ENCODE results near the gene SLC9A9.

DNA sequence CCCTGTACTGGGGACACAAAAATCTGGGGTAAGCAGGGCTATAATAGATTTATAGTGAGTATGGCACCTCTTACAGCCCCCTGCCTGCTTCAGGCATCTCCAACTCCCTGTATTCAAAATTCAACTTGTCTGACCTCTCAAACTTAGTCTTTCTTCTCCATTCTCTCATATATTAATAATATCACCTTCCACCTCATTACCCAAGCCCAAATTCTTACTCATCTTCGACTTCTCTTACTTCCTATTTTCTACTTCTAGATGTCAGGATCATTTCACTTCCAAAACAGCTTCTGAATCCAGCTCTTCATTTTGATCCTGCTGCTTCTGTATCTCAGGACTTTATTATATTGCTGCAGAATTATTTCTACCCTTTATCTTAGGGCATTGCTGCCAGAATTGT is 438.0 kb downstream of the SLC9A9 start:
- TF ChIP-seq POLR2A (IDR thresholded peaks at IDR 0.05; ENCODE audit: low read length): no peak
- no peak for TF ChIP-seq GATA1 (IDR thresholded peaks at IDR 0.05; ENCODE audit: low read depth, low read length)
